OCI-LY1 (cell line): ENCODE data around the gene NPR2.

ENCODE experiments used
- H2AFZ ChIP-seq: fragments of 200-600 bp; sonication (generic), shearing (Covaris generic); 2 replicates; pipeline ENCODE4 v1.6.0; 2014; ENCODE audit warnings: antibody characterized with exemption, mild to moderate bottlenecking, low read length
- H3F3A ChIP-seq: fragments of 200-600 bp; sonication (generic), shearing (Covaris generic); 2 replicates; pipeline ENCODE4 v1.6.0; 2014; ENCODE audit warnings: mild to moderate bottlenecking, antibody characterized with exemption, low read length, moderate library complexity; ENCODE audit not compliant: insufficient read depth
- H3K27ac ChIP-seq: fragments of 200-600 bp; sonication (generic); 2 replicates; pipeline ENCODE4 v1.5.1; 2014; ENCODE audit warnings: low read length, mixed run types, mild to moderate bottlenecking, low read depth; ENCODE audit not compliant: poor library complexity, severe bottlenecking
- H3K27me3 ChIP-seq: fragments of 200-600 bp; sonication (generic); 2 replicates; pipeline ENCODE4 v1.6.0; 2014; ENCODE audit warnings: antibody characterized with exemption, mild to moderate bottlenecking, low read length, moderate library complexity; ENCODE audit not compliant: insufficient read depth
- H3K36me3 ChIP-seq: fragments of 200-600 bp; sonication (generic); 2 replicates; pipeline ENCODE4 v1.6.1; 2014; ENCODE audit warnings: mild to moderate bottlenecking, antibody characterized with exemption, low read length, moderate library complexity, mixed read lengths; ENCODE audit not compliant: insufficient read depth
- H3K4me1 ChIP-seq: fragments of 200-600 bp; sonication (generic); 2 replicates; pipeline ENCODE4 v1.5.1; 2014; ENCODE audit warnings: mild to moderate bottlenecking, low read length, moderate library complexity; ENCODE audit not compliant: insufficient read depth, severe bottlenecking
- H3K4me2 ChIP-seq: fragments of 200-600 bp; sonication (generic), shearing (Covaris generic); 2 replicates; pipeline ENCODE4 v1.6.1; 2014; ENCODE audit warnings: low read length
- H3K4me3 ChIP-seq: fragments of 200-600 bp; sonication (generic); 2 replicates; pipeline ENCODE4 v1.5.1; 2014; ENCODE audit warnings: low read length, low read depth, mild to moderate bottlenecking, mixed read lengths; ENCODE audit not compliant: poor library complexity, severe bottlenecking
- H3K79me2 ChIP-seq: fragments of 200-600 bp; shearing (Covaris generic); 2 replicates; pipeline ENCODE4 v1.6.1; 2016; ENCODE audit warnings: mixed run types, low read length, mixed read lengths; ENCODE audit not compliant: insufficient read depth
- H3K9ac ChIP-seq: fragments of 200-600 bp; sonication (generic), shearing (Covaris generic); 2 replicates; pipeline ENCODE4 v1.6.1; 2014; ENCODE audit warnings: mild to moderate bottlenecking, low read length, mixed read lengths
- H3K9me2 ChIP-seq: fragments of 200-600 bp; sonication (generic), shearing (Covaris generic); 2 replicates; pipeline ENCODE4 v1.6.1; 2014; ENCODE audit warnings: low read depth, mild to moderate bottlenecking, low read length, mixed read lengths
- H3K9me3 ChIP-seq: fragments of 200-600 bp; shearing (Covaris generic); 2 replicates; pipeline ENCODE4 v1.6.1; 2014; ENCODE audit warnings: low read length, mixed read lengths
- H4K20me1 ChIP-seq: fragments of 200-600 bp; sonication (generic), shearing (Covaris generic); 2 replicates; pipeline ENCODE4 v1.6.0; 2016; ENCODE audit warnings: mild to moderate bottlenecking, low read length; ENCODE audit not compliant: insufficient read depth
- CTCF ChIP-seq: fragments of 200-600 bp; sonication (generic), shearing (Covaris generic); IDR thresholded peaks from 2 replicates; pipeline ENCODE4 v1.5.1; 2017; ENCODE audit warnings: mild to moderate bottlenecking, antibody characterized with exemption, low read length, moderate library complexity, mixed read lengths
- EZH2 ChIP-seq: fragments of 200-600 bp; sonication (generic), shearing (Covaris generic); IDR thresholded peaks from 2 replicates; pipeline ENCODE4 v1.8.0; 2017; ENCODE audit warnings: borderline replicate concordance, mixed run types, mild to moderate bottlenecking, antibody characterized with exemption, low read length, moderate library complexity, mixed read lengths

Gene NPR2

DNA sequence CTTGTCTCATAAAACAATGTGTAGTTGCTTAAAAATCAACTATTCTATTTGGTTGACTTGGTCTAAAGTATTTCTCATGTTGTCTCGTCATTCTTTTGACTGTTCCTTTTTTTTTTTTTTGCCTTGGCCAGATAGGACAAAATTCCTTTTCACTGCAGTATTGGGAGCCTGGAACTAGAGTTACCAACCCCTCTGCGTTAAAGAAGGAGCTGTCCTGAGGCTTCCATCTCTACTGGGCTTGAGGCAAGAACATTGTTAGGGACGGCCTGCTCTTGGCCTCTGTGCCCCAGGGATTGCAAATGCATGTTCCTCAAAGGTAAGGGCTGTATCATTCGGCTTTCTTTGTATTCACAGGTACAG, 1.4 kb upstream of the NPR2 start:
- no peaks in the 10 kb centered on the region for H3K4me1 ChIP-seq
- no peaks in the 10 kb centered on the region for H4K20me1 ChIP-seq
- H3K9me3 ChIP-seq, result no peaks in the 10 kb centered on the region
- no peak overlapping the region for H3K9ac ChIP-seq
- no peaks in the 10 kb centered on the region for H3K79me2 ChIP-seq
- TF ChIP-seq EZH2, result no peak
- no peak for TF ChIP-seq CTCF
- no peaks in the 10 kb centered on the region for H3F3A ChIP-seq
- H3K4me2 ChIP-seq, result no peak overlapping the region
- no peak overlapping the region for H2AFZ ChIP-seq
- H3K27me3 ChIP-seq, result no peaks in the 10 kb centered on the region
- H3K27ac ChIP-seq, result no peak overlapping the region
- peaks cover 4% of the 10 kb centered on the region; the same call in 1 of the 2 replicates for H3K36me3 ChIP-seq
- no peaks in the 10 kb centered on the region for H3K9me2 ChIP-seq
- H3K4me3 ChIP-seq, result no peak overlapping the region

DNA sequence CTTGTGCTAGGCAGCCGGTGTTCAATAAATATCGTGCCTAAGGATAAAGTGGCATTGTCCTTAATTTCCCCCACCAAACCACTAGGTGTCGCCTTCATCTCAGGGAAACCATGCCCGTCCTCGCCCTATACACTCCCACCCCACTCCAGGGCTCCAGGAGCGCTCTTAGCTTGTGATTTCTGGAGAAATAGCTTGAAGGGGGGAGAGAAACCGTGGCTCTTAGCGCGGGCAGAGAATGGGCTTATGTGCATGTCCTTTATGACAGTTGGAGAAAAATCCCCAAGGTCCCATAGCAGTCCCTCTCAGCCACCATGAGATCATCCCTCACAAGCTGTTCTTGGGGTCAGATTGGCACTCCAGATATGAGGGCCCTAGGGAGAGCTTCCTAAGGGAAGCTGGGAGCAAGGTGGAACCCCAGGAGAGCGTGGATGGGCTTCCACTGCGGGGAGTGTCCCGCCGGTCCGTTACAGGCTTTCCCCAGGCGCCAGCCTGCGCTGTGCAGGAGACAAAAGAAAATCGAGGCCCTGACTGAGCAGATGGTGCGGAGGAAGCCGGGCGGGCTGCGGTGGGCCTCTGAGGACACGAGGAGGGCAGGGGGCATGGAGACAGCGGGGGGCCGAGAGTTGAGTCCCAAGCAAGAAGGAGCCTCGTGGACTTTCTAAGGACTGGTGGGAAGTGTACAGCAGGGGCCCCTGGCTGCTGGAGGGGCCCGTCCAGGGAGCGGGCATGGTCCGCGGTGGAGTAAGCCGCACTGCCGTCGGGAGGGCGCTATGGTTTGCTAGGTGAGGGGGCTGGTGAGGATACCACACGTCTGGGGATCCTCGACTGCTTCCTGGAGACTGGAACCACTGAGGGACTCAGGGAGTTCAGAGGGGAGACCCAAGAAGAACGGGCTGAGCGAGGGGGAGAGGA, 750 bp upstream of the NPR2 start:
- Histone ChIP-seq H3K36me3 (peaks cover 4% of the 10 kb centered on the region; the same call in 1 of the 2 replicates), H4K20me1 (no peaks in the 10 kb centered on the region), H3K4me3 (no peak overlapping the region), H2AFZ (no peak overlapping the region), H3K79me2 (no peaks in the 10 kb centered on the region), H3K9me3 (no peaks in the 10 kb centered on the region), H3K4me2 (no peak overlapping the region), H3K27ac (no peak overlapping the region), H3K27me3 (no peaks in the 10 kb centered on the region), H3K4me1 (no peaks in the 10 kb centered on the region), H3F3A (no peaks in the 10 kb centered on the region), H3K9me2 (no peaks in the 10 kb centered on the region), H3K9ac (no peak overlapping the region)
- TF ChIP-seq CTCF, result peak; percentile 91
- TF ChIP-seq EZH2, result no peak

- Histone ChIP-seq H3K79me2 (no peaks in the 10 kb centered on the region), H3K9ac (no peak overlapping the region), H3K27me3 (no peaks in the 10 kb centered on the region), H3K36me3 (peaks cover 4% of the 10 kb centered on the region; the same call in 1 of the 2 replicates), H3F3A (no peaks in the 10 kb centered on the region), H3K4me2 (no peak overlapping the region), H4K20me1 (no peaks in the 10 kb centered on the region), H3K9me3 (no peaks in the 10 kb centered on the region), H3K27ac (no peak overlapping the region), H3K4me1 (no peaks in the 10 kb centered on the region), H2AFZ (no peak overlapping the region), H3K9me2 (no peaks in the 10 kb centered on the region), H3K4me3 (no peak overlapping the region)
- no peak for TF ChIP-seq CTCF
- no peak for TF ChIP-seq EZH2
Measured at GRCh38 chr9:35792024-35792813, 828 bp downstream of the NPR2 start.
